Spleen (tissue), 11 donors: ENCODE results near the gene LHB. TPM values are rescaled to one million over a fixed set of nuclear protein-coding genes. Genes with fewer than 3 reads are reported as not detected.

Experiments used
- DNase-seq: peaks from one replicate; pipeline ENCODE4 v3.0.0-alpha.2; 2020
- H3K27ac ChIP-seq, 8 donors: fragments of 200-600 bp; sonication (generic) in 7 of 8; 1 replicate in 4 of 8; 2 replicates in 4 of 8; pipeline versions ENCODE4 v1.5.0 to v1.8.0; 2016 to 2021; ENCODE audit warnings: inconsistent platforms in 4 of 8, mild to moderate bottlenecking in 4 of 8, moderate library complexity in 1 of 8
- H3K27me3 ChIP-seq, 7 donors: fragments of 200-600 bp; sonication (generic) in 6 of 7; replicated peaks in 1 of 7; 1 replicate in 4 of 7; 2 replicates in 3 of 7; pipeline versions ENCODE4 v1.5.0 to v1.8.0; 2016 to 2021; ENCODE audit warnings: inconsistent platforms in 3 of 7, mild to moderate bottlenecking in 1 of 7
- H3K36me3 ChIP-seq, 6 donors: fragments of 200-600 bp; sonication (generic) in 5 of 6; 1 replicate in 4 of 6; 2 replicates in 2 of 6; pipeline versions ENCODE4 v1.5.0 to v1.8.0; 2016 to 2021; ENCODE audit warnings: inconsistent platforms in 2 of 6
- H3K4me1 ChIP-seq, 6 donors: fragments of 200-600 bp; sonication (generic) in 5 of 6; 1 replicate in 3 of 6; 2 replicates in 3 of 6; pipeline versions ENCODE4 v1.5.0 to v1.8.0; 2016 to 2021; ENCODE audit warnings: inconsistent platforms in 3 of 6
- H3K4me3 ChIP-seq, 8 donors: fragments of 200-600 bp; sonication (generic) in 7 of 8; 1 replicate in 4 of 8; 2 replicates in 4 of 8; pipeline versions ENCODE4 v1.5.0 to v1.8.0; 2016 to 2021; ENCODE audit warnings: inconsistent platforms in 4 of 8, mild to moderate bottlenecking in 4 of 8, moderate library complexity in 2 of 8
- H3K9me3 ChIP-seq, 8 donors: fragments of 200-600 bp; sonication (generic) in 7 of 8; 1 replicate in 4 of 8; 2 replicates in 4 of 8; pipeline versions ENCODE4 v1.5.0 to v1.8.0; 2016 to 2021; ENCODE audit warnings: inconsistent platforms in 4 of 8
- CTCF ChIP-seq, 11 experiments: fragments of 200-600 bp in 7 of 11; fragments of 450-650 bp in 4 of 11; sonication (generic) in 4 of 11; IDR thresholded peaks in 8 of 11; conservative IDR thresholded peaks in 3 of 11; 1 replicate in 7 of 11; 2 replicates in 4 of 11; pipeline versions ENCODE4 v1.4.0 to v1.8.0; 2016 to 2021; ENCODE audit warnings: antibody characterized with exemption in 11 of 11, inconsistent platforms in 4 of 11, mild to moderate bottlenecking in 1 of 11
- POLR2A ChIP-seq, 3 donors: fragments of 450-650 bp; IDR thresholded peaks; one replicate each; pipeline ENCODE4 v1.5.1; 2017; ENCODE audit warnings: antibody characterized with exemption in 3 of 3, mild to moderate bottlenecking in 1 of 3
- POLR2AphosphoS5 ChIP-seq, 3 donors: sonication (generic); formaldehyde crosslinking; IDR thresholded peaks; one replicate each; pipeline ENCODE4 v1.5.1; 2017; ENCODE audit warnings: antibody characterized with exemption in 3 of 3
- WGBS, 5 donors: extraction: QIAGEN DNeasy Blood & Tissue Kit in 3 of 5; methylation state at CpG; one replicate each; pipeline versions ENCODE4 v1.1.5 to v1.1.7; 2013 to 2018; 5-methylcytosine and 5-hydroxymethylcytosine counted together
- intact Hi-C: fragments of 100-400 bp; cut with DNase I; formaldehyde crosslinking; loops from one replicate; pipeline ENCODE4 v1.15.0; 2023; ENCODE audit warnings: low total_unique reads
- polyA plus RNA-seq, 3 donors: library from polyadenylated mRNA; stranded (reverse); fragments of 200-250 nt; gene quantifications; one replicate each; pipeline ENCODE4 v1.2.1, GENCODE V29; 2013
- total RNA-seq, 7 donors: library from RNA; depleted of rRNA in 3 of 7; stranded (reverse); fragments of >200 nt in 3 of 7; fragmentation: NEBNext Ultra II Directional in 4 of 7; extraction: Animal tissue kit (Norgen Biotek cat#: 25700) in 4 of 7; gene quantifications; one replicate each; pipeline versions ENCODE4 v1.1.0 to v1.2.1, GENCODE V29; 2016 to 2021
- donor health status: healthy with polysubstance abuse.
- donor health status: DM: no; HTN: no; CAD: no; lungs with moderate emphysema.
- donor health status: DM: no; HTN: no; CAD: no.
- donor health status: Bipolar disorder and iron deficiency.
- donor health status: healthy.
- donor health status: DM: no; HTN: no; CAD: no.
- donor health status: DM: yes; HTN: yes; CAD: no.

Gene LHB
- total and polyA plus RNA-seq, 10 donors = 0.50 to 1.5 (median 1.1) TPM; not detected in 6

GRCh38 chr19:49014870-49015255, 2.0 kb downstream of the LHB start:
- TF ChIP-seq POLR2A (IDR thresholded peaks at IDR 0.05) (no peak), CTCF (IDR thresholded peaks at IDR 0.05 in 8 of 11, conservative IDR thresholded peaks at IDR 0.05 in 3 of 11) (no peak), POLR2AphosphoS5 (IDR thresholded peaks at IDR 0.05) (peak in 1 of 3 donors; percentile 52)
- no peak for DNase-seq
- Histone ChIP-seq H3K9me3 (no peaks in the 10 kb centered on the region), H3K27ac (no peak overlapping the region), H3K4me1 (peaks cover 4 to 30% (median 25%) of the 10 kb centered on the region in 6 donors), H3K4me3 (no peak overlapping the region), H3K36me3 (peaks cover 0 to 66% (median 42%) of the 10 kb centered on the region in 6 donors), H3K27me3 (peaks cover 0 to 24% (median 7%) of the 10 kb centered on the region in 7 donors)
- intact Hi-C loops = no loop called here
- WGBS, 5 donors = 91 to 98% (median 94%) methylated on average over 17 to 18 of the region's 18 CpGs

GRCh38 chr19:49014123-49014869, 2.6 kb downstream of the LHB start:
- intact Hi-C loops = no loop called here
- peaks cover 4 to 25% (median 20%) of the 10 kb centered on the region in 6 donors for H3K4me1 ChIP-seq
- no peak for DNase-seq

GRCh38 chr19:49011194-49011593, 5.7 kb downstream of the LHB start:
- TF ChIP-seq POLR2A (IDR thresholded peaks at IDR 0.05) (no peak), CTCF (IDR thresholded peaks at IDR 0.05 in 8 of 11, conservative IDR thresholded peaks at IDR 0.05 in 3 of 11) (no peak), POLR2AphosphoS5 (IDR thresholded peaks at IDR 0.05) (no peak)
- Histone ChIP-seq H3K4me3 (no peak overlapping the region), H3K27ac (no peak overlapping the region), H3K9me3 (no peaks in the 10 kb centered on the region), H3K27me3 (no peaks in the 10 kb centered on the region), H3K4me1 (no peaks in the 10 kb centered on the region), H3K36me3 (peaks cover 0 to 100% (median 63%) of the 10 kb centered on the region in 6 donors)
- DNase-seq = no peak
- intact Hi-C loops = no loop called here
- 88 to 93% (median 92%) methylated on average over 14 to 17 of the region's 17 CpGs for WGBS, 5 donors

More at GRCh38 chr19:49014123-49014869, 2.6 kb downstream of the LHB start:
- H3K27ac ChIP-seq = no peak overlapping the region
- peaks cover 0 to 72% (median 47%) of the 10 kb centered on the region in 6 donors for H3K36me3 ChIP-seq
- no peak overlapping the region for H3K4me3 ChIP-seq
- H3K9me3 ChIP-seq = no peaks in the 10 kb centered on the region
- 91 to 95% (median 94%) methylated on average over 31 to 32 of the region's 32 CpGs for WGBS, 5 donors
- TF ChIP-seq POLR2AphosphoS5 (IDR thresholded peaks at IDR 0.05) (no peak), CTCF (IDR thresholded peaks at IDR 0.05 in 8 of 11, conservative IDR thresholded peaks at IDR 0.05 in 3 of 11) (no peak), POLR2A (IDR thresholded peaks at IDR 0.05) (no peak)
- H3K27me3 ChIP-seq = peaks cover 0 to 18% (median 2%) of the 10 kb centered on the region in 7 donors

GRCh38 chr19:49010453-49010852, 6.4 kb downstream of the LHB start:
- H3K4me3 ChIP-seq = no peak overlapping the region

More at GRCh38 chr19:49010453-49010852, 6.4 kb downstream of the LHB start:
- whole genome bisulfite sequencing, 5 donors = 90 to 96% (median 93%) methylated on average over 13 to 18 of the region's 18 CpGs
- H3K27ac ChIP-seq = no peak overlapping the region
- DNase-seq = no peak
- H3K36me3 ChIP-seq = peaks cover 0 to 100% (median 67%) of the 10 kb centered on the region in 6 donors
- no peaks in the 10 kb centered on the region for H3K27me3 ChIP-seq
- no peaks in the 10 kb centered on the region for H3K4me1 ChIP-seq
- intact Hi-C loops = no loop called here
- no peaks in the 10 kb centered on the region for H3K9me3 ChIP-seq
- no peak for TF ChIP-seq CTCF (IDR thresholded peaks at IDR 0.05 in 8 of 11, conservative IDR thresholded peaks at IDR 0.05 in 3 of 11)
- TF ChIP-seq POLR2AphosphoS5 (IDR thresholded peaks at IDR 0.05) = no peak
- TF ChIP-seq POLR2A (IDR thresholded peaks at IDR 0.05) = no peak
